GM18526 (cell line): Measurements from ENCODE around the gene C5.
A peak's percentile ranks its signal among the peaks of the same experiment; 100 is the strongest.

Experiments used
- POLR2A ChIP-seq: IDR thresholded peaks from 3 replicates; pipeline ENCODE4 v1.6.1; 2011; ENCODE audit not compliant: insufficient read length; ENCODE audit errors: extremely low read depth

The C5 gene

DNA sequence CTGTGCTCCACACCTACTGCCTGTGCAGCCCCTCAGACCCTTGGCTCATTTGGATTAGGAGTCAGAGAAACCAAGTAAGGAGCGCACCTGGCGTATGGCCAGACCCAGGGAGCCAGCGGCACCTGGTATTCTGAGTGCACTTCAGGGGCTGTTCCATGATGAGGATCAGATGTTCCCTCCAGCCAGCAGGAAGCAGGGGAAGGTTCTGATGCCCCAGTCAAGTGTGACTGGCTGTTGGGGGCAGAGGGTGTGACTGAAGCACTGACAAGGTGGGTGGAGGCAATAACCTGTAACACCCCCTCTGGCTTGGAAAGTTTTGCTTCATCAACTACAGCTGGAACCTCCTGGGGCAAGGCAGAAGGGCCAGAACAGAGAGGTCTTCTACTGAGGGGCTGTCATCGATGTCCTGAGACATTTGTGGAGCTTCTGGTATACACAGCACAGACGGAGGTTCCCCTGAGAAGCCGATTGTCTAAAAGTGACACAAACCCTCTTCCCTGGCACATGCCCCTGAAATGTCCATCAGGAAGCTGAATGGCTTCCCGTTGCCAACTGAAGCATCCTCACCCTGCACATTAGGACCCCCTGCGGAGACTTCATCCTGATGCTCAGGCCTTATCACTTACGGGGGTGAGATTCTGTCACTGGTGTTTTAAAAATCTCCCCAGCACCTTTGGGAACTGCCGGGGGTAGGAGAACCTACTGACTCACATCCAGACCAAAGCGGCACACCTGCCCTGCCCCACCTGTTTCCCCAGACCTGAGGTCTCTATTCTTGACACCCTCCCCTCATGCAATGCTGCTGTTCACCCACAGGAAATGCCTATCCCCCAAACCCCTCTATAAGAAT, 144.5 kb downstream of the C5 start:
- peak; percentile 35 for TF ChIP-seq POLR2A

DNA sequence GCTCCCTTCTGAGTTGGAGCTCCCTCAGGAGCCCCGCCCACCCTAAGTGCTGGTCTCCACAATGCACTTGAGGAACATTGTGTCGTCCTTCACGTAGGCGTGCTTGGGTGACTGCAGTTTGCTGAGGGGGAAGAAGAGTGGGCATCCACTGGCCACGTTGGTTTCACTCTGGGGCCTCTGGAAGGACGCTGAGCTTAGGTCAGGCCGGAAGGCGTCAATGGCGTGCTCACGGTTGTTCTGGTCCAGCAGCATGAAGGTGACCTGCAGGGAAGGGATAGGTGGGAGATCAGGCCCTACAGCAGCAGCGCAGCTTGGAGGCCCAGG, 145.1 kb downstream of the C5 start:
- no peak for TF ChIP-seq POLR2A

DNA sequence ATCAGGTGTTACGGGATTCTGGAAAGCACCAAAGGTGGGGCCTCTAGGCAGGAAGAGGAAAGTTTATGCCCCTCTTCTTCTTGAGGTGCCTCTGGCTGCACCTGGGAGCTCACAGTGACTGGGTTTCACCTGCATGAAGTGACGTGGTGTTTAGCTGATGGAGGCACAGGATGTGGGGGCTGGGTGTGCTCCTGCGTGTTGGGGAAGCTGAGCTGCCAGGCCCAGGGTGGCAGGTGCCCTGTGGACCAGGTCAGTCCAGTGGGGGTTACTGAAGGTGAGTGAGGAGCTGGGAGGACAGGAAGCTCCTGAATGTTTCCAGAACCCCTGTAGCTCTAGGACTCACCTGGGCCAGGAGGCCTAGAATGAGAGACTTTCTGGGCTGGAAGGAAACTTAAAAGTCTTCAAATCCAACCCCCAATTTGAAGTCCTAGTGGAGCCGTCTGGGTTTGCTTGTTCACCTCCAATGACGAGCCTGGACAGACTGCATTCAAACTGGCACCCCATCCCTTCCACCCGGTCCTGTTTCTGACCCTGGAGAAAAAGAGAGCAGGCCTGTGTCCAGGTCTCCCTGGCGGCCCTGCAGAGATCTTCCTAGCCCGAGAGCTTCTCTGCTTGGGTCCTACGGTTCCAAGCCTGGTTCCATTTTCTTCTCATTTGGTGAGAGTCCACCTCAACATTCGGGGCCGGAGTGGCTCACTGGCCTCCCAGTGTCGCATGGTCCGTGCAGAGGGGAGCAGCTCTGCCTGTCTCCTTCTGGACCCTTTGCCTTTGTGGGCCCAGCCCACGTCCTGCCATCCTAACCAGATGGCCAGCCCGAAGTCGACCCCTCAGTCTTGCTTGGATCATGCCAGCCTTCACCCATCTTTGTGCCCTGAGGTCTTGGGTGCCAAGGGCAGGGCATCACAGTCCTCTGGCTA, 145.8 kb downstream of the C5 start:
- peak; percentile 23 for TF ChIP-seq POLR2A

DNA sequence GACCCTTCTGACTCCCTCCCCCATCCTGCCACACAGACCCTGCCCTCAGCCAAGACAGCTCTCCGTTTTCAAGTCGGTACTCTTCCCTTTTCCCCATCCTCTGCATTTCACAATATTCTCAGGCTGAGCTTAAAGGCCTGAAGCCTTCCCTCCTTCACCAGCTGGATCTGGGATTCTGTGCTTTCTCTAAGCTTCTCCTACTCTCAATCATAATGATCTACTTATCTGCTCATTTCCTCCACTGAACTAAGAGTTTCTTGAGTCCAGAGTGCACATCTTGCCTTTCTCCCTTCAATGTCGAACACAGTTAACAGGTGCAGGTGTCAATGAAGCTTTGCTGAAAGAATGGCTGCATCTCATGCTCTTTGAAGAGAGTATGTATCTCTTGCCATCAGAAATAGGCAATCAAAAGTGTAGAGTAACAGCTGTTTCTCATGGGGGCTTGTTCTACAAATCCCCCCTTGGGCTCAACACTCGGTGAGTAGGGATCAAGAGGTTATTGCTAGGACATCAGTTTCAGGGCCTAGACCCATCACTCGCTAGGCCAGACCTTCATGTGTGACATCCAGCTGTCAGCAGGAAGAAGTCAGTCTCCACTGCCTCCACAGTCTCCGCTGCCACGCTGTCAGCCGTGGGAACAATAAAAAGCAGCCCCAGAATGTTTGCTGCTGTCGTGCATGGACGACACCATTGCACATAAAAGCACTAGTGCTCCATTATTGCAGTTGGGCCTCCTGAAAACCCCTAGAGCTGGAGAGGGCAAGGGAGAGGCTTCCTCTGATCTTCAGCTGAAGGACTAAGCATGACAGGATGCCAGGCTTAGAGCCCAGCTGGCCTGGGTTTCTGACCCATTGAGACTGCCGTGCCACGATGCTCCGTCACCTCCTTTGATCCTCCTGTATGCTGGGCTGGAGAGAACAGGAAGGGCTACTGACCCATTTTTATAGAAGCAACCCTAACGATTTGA, 147.2 kb downstream of the C5 start:
- TF ChIP-seq POLR2A, result peak; percentile 30
